H9 (cell line): ENCODE results near the gene KCNG1. TPM values are rescaled to one million over a fixed set of nuclear protein-coding genes. Genes with fewer than 3 reads are reported as not detected.

Source experiments
- DNase-seq: peaks from one replicate; pipeline ENCODE4 v3.0.0-alpha.2; 2017
- H2AFZ ChIP-seq: one replicate; pipeline ENCODE4 v1.6.1; 2013; ENCODE audit warnings: mild to moderate bottlenecking, low read length, control low read depth, moderate library complexity
- H2AK5ac ChIP-seq: 2 replicates; pipeline ENCODE4 v1.6.1; 2013; ENCODE audit warnings: low read length, control low read depth, mixed read lengths; ENCODE audit not compliant: insufficient read length
- H2BK120ac ChIP-seq: one replicate; pipeline ENCODE4 v1.6.1; 2013; ENCODE audit warnings: low read depth, mild to moderate bottlenecking, low read length, control low read depth, inconsistent platforms; ENCODE audit not compliant: poor library complexity, severe bottlenecking
- H2BK12ac ChIP-seq: 2 replicates; pipeline ENCODE4 v1.6.1; 2013; ENCODE audit warnings: low read length, control low read depth, mixed read lengths, low read depth; ENCODE audit not compliant: insufficient read length
- H2BK15ac ChIP-seq: 2 replicates; pipeline ENCODE4 v1.6.1; 2013; ENCODE audit warnings: low read depth, low read length, control low read depth
- H2BK20ac ChIP-seq: one replicate; pipeline ENCODE4 v1.6.1; 2013; ENCODE audit warnings: low read depth, mild to moderate bottlenecking, low read length, control low read depth, inconsistent platforms; ENCODE audit not compliant: poor library complexity, severe bottlenecking
- H2BK5ac ChIP-seq: 2 replicates; pipeline ENCODE4 v1.6.1; 2013; ENCODE audit warnings: low read length, control low read depth, mixed read lengths; ENCODE audit not compliant: insufficient read length
- H3K14ac ChIP-seq: 2 replicates; pipeline ENCODE4 v1.6.1; 2013; ENCODE audit warnings: low read length, control low read depth; ENCODE audit not compliant: insufficient read depth
- H3K18ac ChIP-seq: 2 replicates; pipeline ENCODE4 v1.6.1; 2013; ENCODE audit warnings: low read depth, mild to moderate bottlenecking, mixed read lengths, low read length, control low read depth; ENCODE audit not compliant: insufficient read length
- H3K23ac ChIP-seq: 2 replicates; pipeline ENCODE4 v1.6.1; 2013; ENCODE audit warnings: low read length, control low read depth, mixed read lengths, low read depth; ENCODE audit not compliant: insufficient read length
- H3K23me2 ChIP-seq: 2 replicates; pipeline ENCODE4 v1.6.1; 2013; ENCODE audit warnings: low read depth, mild to moderate bottlenecking, mixed read lengths, low read length, control low read depth; ENCODE audit not compliant: insufficient read length, poor library complexity, severe bottlenecking
- H3K27ac ChIP-seq: 2 replicates; pipeline ENCODE4 v1.5.1; 2013; ENCODE audit warnings: low read length, control low read depth, mixed read lengths, low read depth; ENCODE audit not compliant: insufficient read length
- H3K27me3 ChIP-seq: 2 replicates; pipeline ENCODE4 v1.6.1; 2013; ENCODE audit warnings: low read length, control low read depth, inconsistent platforms; ENCODE audit not compliant: insufficient read depth
- H3K4ac ChIP-seq: 2 replicates; pipeline ENCODE4 v1.6.1; 2013; ENCODE audit warnings: low read depth, mild to moderate bottlenecking, control low read depth, inconsistent platforms, low read length, moderate library complexity
- H3K4me1 ChIP-seq: 2 replicates; pipeline ENCODE4 v1.6.1; 2013; ENCODE audit warnings: low read length, control low read depth, inconsistent platforms; ENCODE audit not compliant: insufficient read depth
- H3K4me2 ChIP-seq: 2 replicates; pipeline ENCODE4 v1.6.1; 2013; ENCODE audit warnings: low read length, control low read depth, mixed read lengths; ENCODE audit not compliant: insufficient read length, insufficient read depth
- H3K56ac ChIP-seq: 2 replicates; pipeline ENCODE4 v1.6.1; 2013; ENCODE audit warnings: low read depth, mild to moderate bottlenecking, mixed read lengths, low read length, control low read depth; ENCODE audit not compliant: insufficient read length
- H3K79me1 ChIP-seq: 2 replicates; pipeline ENCODE4 v1.6.1; 2013; ENCODE audit warnings: low read depth, mild to moderate bottlenecking, moderate library complexity, low read length, control low read depth, inconsistent platforms; ENCODE audit not compliant: insufficient read depth, poor library complexity, severe bottlenecking
- H3K79me2 ChIP-seq: 2 replicates; pipeline ENCODE4 v1.6.1; 2013; ENCODE audit warnings: low read length, control low read depth, inconsistent platforms; ENCODE audit not compliant: insufficient read depth
- H3K9ac ChIP-seq: 2 replicates; pipeline ENCODE4 v1.6.1; 2013; ENCODE audit warnings: low read length, control low read depth, mixed read lengths; ENCODE audit not compliant: insufficient read length; ENCODE audit errors: extremely low read depth
- H3K9me3 ChIP-seq: one replicate; pipeline ENCODE4 v1.6.1; 2013; ENCODE audit warnings: low read depth, low read length, inconsistent platforms; ENCODE audit not compliant: control insufficient read depth
- H3T11ph ChIP-seq: one replicate; pipeline ENCODE4 v1.6.1; 2013; ENCODE audit warnings: mild to moderate bottlenecking, low read length, control low read depth, inconsistent platforms
- H4K20me1 ChIP-seq: one replicate; pipeline ENCODE4 v1.6.1; 2013; ENCODE audit not compliant: control insufficient read depth, insufficient read length, insufficient read depth
- H4K5ac ChIP-seq: 2 replicates; pipeline ENCODE4 v1.6.1; 2013; ENCODE audit warnings: low read depth, mild to moderate bottlenecking, mixed read lengths, low read length, control low read depth; ENCODE audit not compliant: insufficient read length
- H4K8ac ChIP-seq: replicated peaks from 2 replicates; pipeline ENCODE4 v1.6.1; 2013; ENCODE audit warnings: low read length, control low read depth, mixed read lengths, low read depth; ENCODE audit not compliant: insufficient read length
- H4K91ac ChIP-seq: 2 replicates; pipeline ENCODE4 v1.6.1; 2013; ENCODE audit warnings: low read depth, mild to moderate bottlenecking, moderate library complexity, mixed read lengths, low read length, control low read depth; ENCODE audit not compliant: insufficient read length
- H3K27ac Mint-ChIP-seq, 3 experiments: 2 replicates in 2 of 3; 3 replicates in 1 of 3; pipeline ENCODE4 v1.8.0; 2020 to 2021; ENCODE audit warnings: mixed read lengths in 3 of 3, mild to moderate bottlenecking in 1 of 3, moderate library complexity in 1 of 3
- H3K27me3 Mint-ChIP-seq: 2 replicates; pipeline ENCODE4 v1.8.0; 2021; ENCODE audit warnings: low read depth, mild to moderate bottlenecking, moderate library complexity, mixed read lengths
- H3K36me3 Mint-ChIP-seq, 3 experiments: 2 replicates in 2 of 3; 3 replicates in 1 of 3; pipeline ENCODE4 v1.8.0; 2020 to 2021; ENCODE audit warnings: low read depth in 3 of 3, mixed read lengths in 3 of 3; ENCODE audit not compliant: insufficient read depth in 1 of 3
- H3K4me1 Mint-ChIP-seq, 2 experiments: 2 replicates each; pipeline ENCODE4 v1.8.0; 2020; ENCODE audit warnings: mixed read lengths in 2 of 2
- H3K4me3 Mint-ChIP-seq, 2 experiments: 2 replicates in 1 of 2; 3 replicates in 1 of 2; pipeline ENCODE4 v1.8.0; 2020 to 2021; ENCODE audit warnings: mild to moderate bottlenecking in 2 of 2, mixed read lengths in 2 of 2, moderate library complexity in 1 of 2
- H3K9me3 Mint-ChIP-seq, 2 experiments: 2 replicates in 1 of 2; 3 replicates in 1 of 2; pipeline ENCODE4 v1.8.0; 2020; ENCODE audit warnings: mild to moderate bottlenecking in 2 of 2, mixed read lengths in 2 of 2, moderate library complexity in 1 of 2
- CTCF ChIP-seq: fragments of 200-600 bp; sonication (generic); conservative IDR thresholded peaks from 3 replicates; pipeline ENCODE4 v1.8.0; 2021; ENCODE audit warnings: antibody characterized with exemption, mild to moderate bottlenecking
- WGBS: extraction: QIAGEN DNeasy Blood & Tissue Kit; methylation state at CpG from one replicate; pipeline ENCODE4 v1.1.7; 2013; ENCODE audit warnings: missing lambda C conversion rate, low lambda C conversion rate, mixed read lengths; ENCODE audit not compliant: insufficient read length; ENCODE audit errors: extremely low coverage; 5-methylcytosine and 5-hydroxymethylcytosine counted together
- total RNA-seq: library from RNA; stranded (reverse); gene quantifications from 2 replicates; pipeline ENCODE4 v1.2.1, GENCODE V29; 2021

KCNG1 gene
- total RNA-seq, 1 experiment from 2014 or later = 13.2 TPM

GRCh38 chr20:51060301-51060700 lies 37.4 kb upstream of the KCNG1 start:
- Mint-ChIP-seq H3K9me3 (no peaks in the 10 kb centered on the region; a peak in 3 of 5 replicates), H3K4me1 (peaks cover 10 to 27% of the 10 kb centered on the region in 2 experiments), H3K27ac (0 out of 7 replicates have a peak overlapping the region, but pooled peaks of 1 of the 3 experiments have one; percentile 52), H3K4me3 (no peak overlapping the region), H3K36me3 (no peaks in the 10 kb centered on the region; a peak in 1 of 7 replicates), H3K27me3 (peaks cover 2% of the 10 kb centered on the region)
- TF ChIP-seq CTCF = no peak
- no peak for DNase-seq
- H4K5ac ChIP-seq = no peak overlapping the region
- H3K27ac ChIP-seq = no peak overlapping the region
- WGBS = no CpG with 5 or more reads among the region's 5 CpGs
- H3K9me3 ChIP-seq = no peaks in the 10 kb centered on the region
- no peak overlapping the region for H3K4me2 ChIP-seq
- no peak overlapping the region for H2AFZ ChIP-seq
- H4K91ac ChIP-seq = no peak overlapping the region
- no peak overlapping the region for H3K18ac ChIP-seq
- no peaks in the 10 kb centered on the region for H3K23me2 ChIP-seq
- no peak overlapping the region; the same call in 1 of the 2 replicates for H2BK15ac ChIP-seq
- H2BK120ac ChIP-seq = no peak overlapping the region
- no peak overlapping the region for H4K8ac ChIP-seq
- H2BK5ac ChIP-seq = no peak overlapping the region
- H3K79me2 ChIP-seq = no peaks in the 10 kb centered on the region
- no peak overlapping the region for H2BK12ac ChIP-seq
- no peaks in the 10 kb centered on the region for H3K4me1 ChIP-seq
- H3K56ac ChIP-seq = no peak overlapping the region
- H3K23ac ChIP-seq = no peak overlapping the region
- H3K9ac ChIP-seq = no peak overlapping the region
- no peak overlapping the region for H3T11ph ChIP-seq
- no peaks in the 10 kb centered on the region for H3K27me3 ChIP-seq
- H3K79me1 ChIP-seq = no peaks in the 10 kb centered on the region
- no peak overlapping the region for H2BK20ac ChIP-seq
- no peaks in the 10 kb centered on the region for H4K20me1 ChIP-seq
- no peak overlapping the region for H3K4ac ChIP-seq
- no peak overlapping the region for H3K14ac ChIP-seq
- no peak overlapping the region for H2AK5ac ChIP-seq
